ENCODE measurements around the gene EXOC3.

Gene EXOC3

GRCh38 chr5:403995-404394 is 39.0 kb upstream of the EXOC3 start:
- TF ChIP-seq, protein P1, sequence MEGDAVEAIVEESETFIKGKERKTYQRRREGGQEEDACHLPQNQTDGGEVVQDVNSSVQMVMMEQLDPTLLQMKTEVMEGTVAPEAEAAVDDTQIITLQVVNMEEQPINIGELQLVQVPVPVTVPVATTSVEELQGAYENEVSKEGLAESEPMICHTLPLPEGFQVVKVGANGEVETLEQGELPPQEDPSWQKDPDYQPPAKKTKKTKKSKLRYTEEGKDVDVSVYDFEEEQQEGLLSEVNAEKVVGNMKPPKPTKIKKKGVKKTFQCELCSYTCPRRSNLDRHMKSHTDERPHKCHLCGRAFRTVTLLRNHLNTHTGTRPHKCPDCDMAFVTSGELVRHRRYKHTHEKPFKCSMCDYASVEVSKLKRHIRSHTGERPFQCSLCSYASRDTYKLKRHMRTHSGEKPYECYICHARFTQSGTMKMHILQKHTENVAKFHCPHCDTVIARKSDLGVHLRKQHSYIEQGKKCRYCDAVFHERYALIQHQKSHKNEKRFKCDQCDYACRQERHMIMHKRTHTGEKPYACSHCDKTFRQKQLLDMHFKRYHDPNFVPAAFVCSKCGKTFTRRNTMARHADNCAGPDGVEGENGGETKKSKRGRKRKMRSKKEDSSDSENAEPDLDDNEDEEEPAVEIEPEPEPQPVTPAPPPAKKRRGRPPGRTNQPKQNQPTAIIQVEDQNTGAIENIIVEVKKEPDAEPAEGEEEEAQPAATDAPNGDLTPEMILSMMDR (IDR thresholded peaks at IDR 0.05; ENCODE audit: low read depth, low read length) = no peak
- in situ Hi-C loops (cut with HindIII; ENCODE audit: low sequenced_read_pairs) = no loop called here
- no peak for DNase-seq (ENCODE audit: low read depth, low spot score)
- no peak overlapping the region for H3K4me3 ChIP-seq (ENCODE audit: low read depth, low read length)

GRCh38 chr5:404666-405241 is 38.2 kb upstream of the EXOC3 start:
- H3K4me3 ChIP-seq (ENCODE audit: low read depth, low read length) = no peak overlapping the region
- TF ChIP-seq, protein P1 (IDR thresholded peaks at IDR 0.05; ENCODE audit: low read depth, low read length) = no peak
- in situ Hi-C loops (cut with HindIII; ENCODE audit: low sequenced_read_pairs) = no loop called here
- DNase-seq (ENCODE audit: low read depth, low spot score) = no peak

DNA sequence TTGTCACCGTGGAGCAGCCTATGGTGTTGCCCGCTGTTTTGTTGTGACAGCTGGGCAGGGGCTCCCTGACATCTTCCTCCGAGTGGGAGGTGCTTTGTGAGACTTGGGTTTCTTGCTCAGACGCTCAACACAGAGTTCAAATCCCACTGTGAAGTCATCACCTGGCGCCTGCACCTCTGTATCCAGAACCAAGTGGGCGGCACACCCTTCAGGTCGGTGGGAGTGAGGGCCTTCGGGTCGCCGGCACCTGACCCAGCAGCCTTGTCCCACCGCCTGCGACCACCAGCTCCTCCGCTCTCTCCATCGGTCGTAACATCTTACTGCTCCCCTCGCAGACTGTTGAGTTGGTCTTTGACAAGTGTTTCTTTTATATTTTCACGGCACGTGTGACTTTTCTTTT is 37.6 kb upstream of the EXOC3 start:
- TF ChIP-seq, protein P1 (IDR thresholded peaks at IDR 0.05; ENCODE audit: low read depth, low read length) = no peak
- DNase-seq (ENCODE audit: low read depth, low spot score) = no peak
- in situ Hi-C loops (cut with HindIII; ENCODE audit: low sequenced_read_pairs) = no loop called here
- H3K4me3 ChIP-seq (ENCODE audit: low read depth, low read length) = no peak overlapping the region

DNA sequence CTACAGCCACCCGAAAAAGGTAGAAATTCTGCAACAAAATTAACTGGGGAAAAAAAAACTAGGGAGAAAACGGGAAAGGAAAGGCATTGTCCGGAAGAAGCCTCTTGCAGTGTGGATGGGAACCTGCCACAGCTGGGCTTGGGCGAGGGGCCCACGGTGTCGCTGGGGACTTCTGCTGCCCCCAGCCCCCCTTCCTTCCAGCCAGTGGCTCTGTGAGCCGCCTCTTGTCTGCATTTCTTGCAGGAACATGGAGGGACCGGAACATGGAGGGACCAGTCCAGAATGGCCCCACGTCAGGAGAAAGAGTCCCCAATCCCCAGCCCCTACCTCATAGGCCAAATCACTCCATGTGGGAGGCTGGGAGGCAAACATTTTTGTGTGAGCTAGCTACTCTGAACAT is 36.9 kb upstream of the EXOC3 start:
- TF ChIP-seq, protein P1 (IDR thresholded peaks at IDR 0.05; ENCODE audit: low read depth, low read length) = no peak

DNA sequence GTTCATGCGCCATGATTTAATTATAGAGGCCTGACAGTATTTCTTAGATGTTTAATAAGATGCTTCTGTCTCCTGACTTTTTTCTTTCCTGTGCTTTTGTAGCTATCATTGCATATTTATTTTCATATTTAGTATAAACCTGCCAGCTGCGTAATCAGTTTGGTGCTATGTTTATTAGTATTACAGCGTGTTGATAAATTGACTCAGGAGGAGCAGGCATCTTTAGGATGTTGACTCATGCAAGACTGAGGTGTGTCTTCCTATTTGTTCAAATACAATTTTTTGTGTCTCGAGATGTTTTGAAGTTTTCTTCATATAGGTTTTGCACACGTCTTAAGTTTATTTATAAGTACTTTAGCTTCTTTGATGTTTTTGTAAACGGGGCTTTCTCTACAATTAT is 35.9 kb upstream of the EXOC3 start:
- in situ Hi-C loops (cut with HindIII; ENCODE audit: low sequenced_read_pairs) = no loop called here
- DNase-seq (ENCODE audit: low read depth, low spot score) = no peak
- TF ChIP-seq, protein P1 (IDR thresholded peaks at IDR 0.05; ENCODE audit: low read depth, low read length) = no peak
- no peak overlapping the region for H3K4me3 ChIP-seq (ENCODE audit: low read depth, low read length)

More for the DNA sequence above, 36.9 kb upstream of the EXOC3 start:
- DNase-seq (ENCODE audit: low read depth, low spot score) = no peak
- H3K4me3 ChIP-seq (ENCODE audit: low read depth, low read length) = no peak overlapping the region
- in situ Hi-C loops (cut with HindIII; ENCODE audit: low sequenced_read_pairs) = no loop called here

- no peak overlapping the region for H3K4me3 ChIP-seq (ENCODE audit: low read depth, low read length)
- in situ Hi-C loops (cut with HindIII; ENCODE audit: low sequenced_read_pairs) = no loop called here
- TF ChIP-seq, protein P1 (IDR thresholded peaks at IDR 0.05; ENCODE audit: low read depth, low read length) = no peak
- DNase-seq (ENCODE audit: low read depth, low spot score) = no peak
These were observed 35.1 kb upstream of the EXOC3 start for GRCh38 chr5:407801-408268.

Measured in astrocyte of the spinal cord (primary cell).